HFF-Myc (cell line): ENCODE data around the gene SLC20A1.
A peak's percentile ranks its signal among the peaks of the same experiment; 100 is the strongest.

Source experiments
- DNase-seq: peaks from one replicate; pipeline ENCODE4 v3.0.0-alpha.2; 2011; ENCODE audit warnings: low read depth; ENCODE audit errors: extremely low read depth
- H3K4me3 ChIP-seq: replicated peaks from 2 replicates; pipeline ENCODE4 v1.5.1; 2011; ENCODE audit warnings: low read depth, mild to moderate bottlenecking, control low read depth, low read length
- CTCF ChIP-seq: IDR thresholded peaks from 2 replicates; pipeline ENCODE4 v1.5.1; 2012; ENCODE audit warnings: mild to moderate bottlenecking, low read depth, low read length, control low read depth; ENCODE audit errors: missing control alignments

The SLC20A1 gene

GRCh38 chr2:112634874-112635157, 10.9 kb upstream of the SLC20A1 start:
- no peak for DNase-seq
- TF ChIP-seq CTCF = no peak
- no peak overlapping the region for H3K4me3 ChIP-seq

GRCh38 chr2:112636605-112637288, 9.0 kb upstream of the SLC20A1 start:
- H3K4me3 ChIP-seq = no peak overlapping the region
- no peak for DNase-seq
- no peak for TF ChIP-seq CTCF

- H3K4me3 ChIP-seq = no peak overlapping the region
- no peak for TF ChIP-seq CTCF
- no peak for DNase-seq
These were observed 8.5 kb upstream of the SLC20A1 start for GRCh38 chr2:112637289-112637660.

GRCh38 chr2:112639936-112640335, 5.8 kb upstream of the SLC20A1 start:
- no peak for TF ChIP-seq CTCF
- DNase-seq = no peak
- H3K4me3 ChIP-seq = no peak overlapping the region

- TF ChIP-seq CTCF = no peak
- DNase-seq = no peak
- H3K4me3 ChIP-seq = no peak overlapping the region
These were observed 5.3 kb upstream of the SLC20A1 start for GRCh38 chr2:112640467-112640799.

- peak; percentile 92 for DNase-seq
- no peak overlapping the region for H3K4me3 ChIP-seq
- no peak for TF ChIP-seq CTCF
These were observed 4.7 kb upstream of the SLC20A1 start for GRCh38 chr2:112640800-112641675.
